ENCODE data around the gene KLHL29.

DNA sequence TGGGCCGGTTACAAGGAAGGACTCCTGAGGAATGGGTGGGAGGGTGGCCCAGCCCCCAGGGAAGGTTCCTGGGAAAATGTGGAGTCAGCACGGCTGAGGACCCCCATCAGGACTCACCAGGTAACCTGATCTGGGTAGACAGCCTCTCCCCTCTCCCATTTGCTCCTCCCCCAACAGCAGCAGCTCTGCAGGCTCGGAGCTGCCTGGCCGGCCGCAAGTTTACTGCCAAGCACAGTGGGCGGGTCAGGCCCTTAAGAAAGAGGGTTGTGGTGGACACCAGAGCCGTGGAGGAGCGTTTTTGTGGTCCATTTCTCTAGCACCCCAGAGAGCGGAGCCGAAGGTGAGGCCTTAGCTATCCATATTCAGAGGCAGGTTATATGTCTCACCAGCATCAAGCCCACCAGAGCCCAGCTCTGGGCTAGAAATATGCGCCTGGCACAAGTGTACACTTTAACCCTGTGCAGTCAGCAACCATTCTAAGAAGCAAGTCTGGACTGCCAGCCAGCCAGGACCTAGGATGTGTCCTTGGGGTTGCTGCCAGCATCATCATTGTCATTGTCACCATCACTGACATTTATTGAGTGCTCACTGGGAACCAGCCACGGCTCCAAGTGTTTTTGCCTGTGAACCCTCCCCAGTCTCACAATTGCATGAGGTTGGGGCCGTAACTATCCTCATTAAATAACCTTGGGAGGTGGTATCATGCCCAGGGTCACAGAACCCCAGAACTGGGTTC lies 190.1 kb downstream of the KLHL29 start:
- TF ChIP-seq, protein P1, sequence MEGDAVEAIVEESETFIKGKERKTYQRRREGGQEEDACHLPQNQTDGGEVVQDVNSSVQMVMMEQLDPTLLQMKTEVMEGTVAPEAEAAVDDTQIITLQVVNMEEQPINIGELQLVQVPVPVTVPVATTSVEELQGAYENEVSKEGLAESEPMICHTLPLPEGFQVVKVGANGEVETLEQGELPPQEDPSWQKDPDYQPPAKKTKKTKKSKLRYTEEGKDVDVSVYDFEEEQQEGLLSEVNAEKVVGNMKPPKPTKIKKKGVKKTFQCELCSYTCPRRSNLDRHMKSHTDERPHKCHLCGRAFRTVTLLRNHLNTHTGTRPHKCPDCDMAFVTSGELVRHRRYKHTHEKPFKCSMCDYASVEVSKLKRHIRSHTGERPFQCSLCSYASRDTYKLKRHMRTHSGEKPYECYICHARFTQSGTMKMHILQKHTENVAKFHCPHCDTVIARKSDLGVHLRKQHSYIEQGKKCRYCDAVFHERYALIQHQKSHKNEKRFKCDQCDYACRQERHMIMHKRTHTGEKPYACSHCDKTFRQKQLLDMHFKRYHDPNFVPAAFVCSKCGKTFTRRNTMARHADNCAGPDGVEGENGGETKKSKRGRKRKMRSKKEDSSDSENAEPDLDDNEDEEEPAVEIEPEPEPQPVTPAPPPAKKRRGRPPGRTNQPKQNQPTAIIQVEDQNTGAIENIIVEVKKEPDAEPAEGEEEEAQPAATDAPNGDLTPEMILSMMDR (conservative IDR thresholded peaks at IDR 0.05; ENCODE audit: low read length), result no peak
- TF ChIP-seq EZH2phosphoT487 (IDR thresholded peaks at IDR 0.05; ENCODE audit: borderline replicate concordance), result no peak

All from Loucy (cell line).